Measurements from ENCODE around the gene DISP2.

Gene DISP2

GRCh38 chr15:40327457-40327856 is 30.6 kb upstream of the DISP2 start:
- no peak for DNase-seq

- DNase-seq, result no peak
Observed at GRCh38 chr15:40328176-40328575, 29.8 kb upstream of the DISP2 start.

DNA sequence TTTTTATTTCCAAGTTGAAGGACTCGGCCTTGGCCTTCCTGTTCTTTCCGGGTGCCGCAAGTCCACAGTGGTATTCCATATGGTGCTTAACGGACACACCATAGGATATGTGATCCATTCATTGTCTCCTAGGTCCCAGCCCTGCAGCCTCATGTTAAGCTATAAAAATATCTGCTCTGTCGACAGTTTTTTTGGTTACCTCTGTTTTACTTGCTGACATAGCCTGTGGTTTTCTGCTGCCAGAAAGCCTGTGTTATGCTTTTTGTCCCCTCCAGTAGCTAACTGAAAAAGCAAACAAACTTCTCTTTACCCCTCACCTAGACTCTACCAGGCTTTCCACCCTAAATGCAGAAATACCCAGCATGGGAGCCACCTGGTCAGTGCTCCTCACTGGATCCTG is 29.3 kb upstream of the DISP2 start:
- DNase-seq, result no peak

GRCh38 chr15:40329804-40330203 is 28.2 kb upstream of the DISP2 start:
- DNase-seq, result no peak

DNA sequence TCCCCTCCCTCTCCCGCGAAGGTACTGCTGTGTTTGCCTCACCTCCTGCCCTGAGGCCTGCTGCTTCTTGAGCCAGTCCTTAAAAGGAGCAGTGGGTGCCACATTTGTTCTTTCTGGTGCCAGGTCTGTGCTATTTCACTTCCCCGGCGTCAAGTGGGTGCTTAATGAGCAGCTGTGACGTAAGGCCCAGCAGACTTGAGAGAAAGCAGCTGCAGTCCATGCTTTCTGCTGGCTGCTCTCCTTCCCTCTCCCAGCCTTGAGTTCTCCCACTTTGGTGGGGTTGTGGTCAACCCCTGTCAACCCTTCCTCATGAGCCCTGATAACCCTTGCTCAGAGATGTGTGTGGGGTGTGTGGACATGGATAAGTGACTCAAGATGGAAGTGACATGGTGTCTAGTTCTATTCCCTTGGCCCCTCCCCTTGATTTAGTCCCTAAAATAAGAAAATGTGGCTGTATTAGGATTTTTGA is 27.6 kb upstream of the DISP2 start:
- no peak for DNase-seq

DNA sequence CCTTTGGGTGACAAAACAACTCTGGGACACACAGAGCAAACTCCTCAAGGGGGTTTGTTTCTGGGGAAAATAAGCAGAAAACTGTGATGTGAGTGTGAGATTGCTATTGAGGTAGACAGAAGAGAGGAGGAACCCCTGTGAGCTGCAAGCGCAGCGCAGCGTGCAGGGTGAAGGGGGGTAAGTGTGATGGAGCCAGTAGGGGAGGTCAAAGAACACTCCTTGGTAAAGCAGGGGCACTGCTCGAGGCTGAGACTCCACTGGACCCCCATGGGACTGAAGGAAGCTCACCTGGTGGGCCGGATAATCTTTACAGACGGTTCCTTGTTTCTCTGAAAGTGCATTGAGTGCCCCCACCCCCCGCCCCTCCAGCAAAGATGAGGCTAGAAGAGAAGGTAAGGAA is 27.0 kb upstream of the DISP2 start:
- no peak for DNase-seq

DNA sequence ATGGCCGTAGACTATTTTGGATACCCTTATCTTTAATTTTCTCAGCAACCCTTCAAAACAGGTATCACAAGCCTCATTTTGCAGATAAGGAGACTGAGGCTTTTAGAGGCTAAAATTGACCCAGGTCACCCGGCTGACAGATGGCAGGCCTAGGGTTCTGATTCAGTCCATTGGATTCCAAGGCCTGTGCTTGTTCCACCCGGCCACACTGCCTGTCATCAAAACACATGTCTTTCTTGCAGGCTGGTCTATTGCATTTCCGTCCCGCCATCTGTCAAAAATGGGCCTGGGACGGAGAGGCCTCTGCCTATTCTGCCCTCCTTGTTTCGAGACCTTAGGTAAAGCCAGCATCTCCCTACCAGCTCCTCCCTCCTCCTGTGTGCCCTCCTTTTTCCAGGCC is 26.4 kb upstream of the DISP2 start:
- DNase-seq, result no peak

- no peak for DNase-seq
Observed at GRCh38 chr15:40332113-40332781, 25.8 kb upstream of the DISP2 start.

- no peak for DNase-seq
Observed at GRCh38 chr15:40333922-40334492, 24.0 kb upstream of the DISP2 start.

DNA sequence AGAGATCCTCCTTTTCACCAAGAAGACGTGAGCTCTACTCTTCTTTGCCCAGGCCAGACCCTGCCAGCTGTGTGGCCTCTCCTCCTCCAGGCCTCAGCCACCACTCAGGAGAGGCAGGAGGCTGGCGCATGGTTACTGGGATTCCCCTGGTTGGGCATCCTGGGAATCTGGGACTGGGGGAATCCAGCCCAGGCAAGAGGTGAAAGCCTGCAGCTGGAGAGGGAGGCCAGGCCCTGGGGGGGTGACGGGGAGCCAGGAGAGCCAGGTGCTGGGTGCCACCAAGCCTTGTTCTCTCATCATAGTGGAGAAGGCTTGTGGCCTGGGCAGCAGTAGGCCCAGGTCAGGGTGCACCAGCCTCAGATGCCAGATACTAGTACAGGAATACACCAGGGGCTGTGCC is 23.5 kb upstream of the DISP2 start:
- DNase-seq, result no peak

- DNase-seq, result no peak
Observed at GRCh38 chr15:40334941-40335795, 22.9 kb upstream of the DISP2 start.

DNA sequence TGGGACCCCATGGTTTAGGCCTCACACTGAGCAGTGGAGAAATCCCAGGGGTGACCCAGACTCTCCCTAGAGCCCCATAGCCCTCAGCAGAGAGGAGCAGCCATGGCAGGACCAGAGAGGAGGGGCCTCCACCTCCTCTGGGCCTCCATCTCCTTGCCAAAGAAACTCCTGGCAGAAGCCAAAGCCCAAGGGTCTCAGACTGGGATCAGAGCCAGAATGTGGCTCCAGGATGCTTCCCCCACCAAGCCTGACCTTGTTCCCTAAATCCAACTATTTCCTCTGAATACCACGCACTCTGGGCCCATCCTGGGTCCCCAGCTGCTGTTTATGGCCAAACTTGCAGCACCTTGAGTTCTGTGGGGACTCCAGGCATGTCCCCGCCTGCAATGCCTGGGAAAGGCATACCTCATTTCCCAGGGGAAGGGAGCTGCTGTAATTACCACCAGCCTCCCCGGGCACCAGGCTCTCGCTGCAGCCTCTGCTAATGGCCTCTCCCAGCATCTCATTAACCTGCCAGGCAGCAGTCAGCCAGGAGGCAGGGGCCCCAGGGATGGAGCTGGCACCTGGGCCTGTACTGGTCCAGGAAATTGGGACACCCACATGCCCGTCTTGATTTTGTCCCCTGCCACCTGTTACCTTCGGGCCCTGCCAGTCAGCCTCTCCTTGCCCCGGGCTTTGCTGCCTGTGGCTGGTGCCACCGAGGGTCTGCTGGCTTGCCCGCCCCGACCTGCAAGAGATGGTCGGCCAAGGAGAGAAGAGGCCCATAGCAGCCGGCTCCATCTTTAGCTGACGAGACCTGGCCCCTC is 21.9 kb upstream of the DISP2 start:
- DNase-seq, result no peak

GRCh38 chr15:40336744-40337122 is 21.3 kb upstream of the DISP2 start:
- DNase-seq, result no peak

DNA sequence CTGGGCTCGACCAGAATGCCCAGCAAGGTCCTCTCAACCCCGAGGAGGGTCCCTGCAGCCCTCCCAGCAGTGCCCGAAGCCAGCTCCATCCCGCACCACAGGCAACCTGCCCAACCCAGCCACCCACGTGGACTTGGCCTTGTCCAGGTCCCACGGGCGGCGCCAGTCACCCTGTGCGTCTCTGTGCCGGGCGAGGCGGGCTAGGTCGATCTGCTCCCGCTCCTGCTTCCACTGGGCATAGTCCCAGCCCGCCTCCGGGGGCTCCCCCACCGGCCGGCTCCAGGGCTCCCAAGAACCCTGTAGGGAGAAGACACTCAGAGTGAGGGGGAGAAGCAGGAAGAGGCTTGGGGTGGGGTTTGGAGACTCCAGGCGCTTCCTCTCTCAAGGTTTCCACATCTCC is 20.4 kb upstream of the DISP2 start:
- no peak for DNase-seq

GRCh38 chr15:40338041-40338657 is 19.9 kb upstream of the DISP2 start:
- peak; percentile 79 for DNase-seq

- no peak for DNase-seq
Observed at GRCh38 chr15:40338921-40339620, 18.9 kb upstream of the DISP2 start.

DNA sequence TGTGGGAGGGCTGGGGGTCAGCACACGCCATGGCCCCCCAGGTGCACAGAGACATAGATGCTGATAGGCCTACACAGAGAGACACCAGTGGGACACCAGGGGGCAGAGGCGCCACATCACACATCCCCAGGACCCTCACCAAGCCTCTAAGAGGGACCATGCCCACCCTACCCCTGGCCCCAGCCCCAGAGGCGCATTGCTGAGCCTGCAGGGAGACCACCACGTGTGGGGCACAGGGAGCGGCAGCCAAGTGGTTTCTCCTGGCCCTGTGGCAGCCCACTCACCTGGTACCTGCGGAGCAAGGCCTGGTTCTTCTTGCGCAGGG is 18.4 kb upstream of the DISP2 start:
- DNase-seq, result no peak

GRCh38 chr15:40340038-40340739 is 17.8 kb upstream of the DISP2 start:
- no peak for DNase-seq

- DNase-seq, result no peak
Observed at GRCh38 chr15:40340740-40341400, 17.1 kb upstream of the DISP2 start, which contains the start of gene CCDC9B. CCDC9B (minus strand) TSS chr15:40340939; CDS start chr15:40340819, 120 bp downstream.

DNA sequence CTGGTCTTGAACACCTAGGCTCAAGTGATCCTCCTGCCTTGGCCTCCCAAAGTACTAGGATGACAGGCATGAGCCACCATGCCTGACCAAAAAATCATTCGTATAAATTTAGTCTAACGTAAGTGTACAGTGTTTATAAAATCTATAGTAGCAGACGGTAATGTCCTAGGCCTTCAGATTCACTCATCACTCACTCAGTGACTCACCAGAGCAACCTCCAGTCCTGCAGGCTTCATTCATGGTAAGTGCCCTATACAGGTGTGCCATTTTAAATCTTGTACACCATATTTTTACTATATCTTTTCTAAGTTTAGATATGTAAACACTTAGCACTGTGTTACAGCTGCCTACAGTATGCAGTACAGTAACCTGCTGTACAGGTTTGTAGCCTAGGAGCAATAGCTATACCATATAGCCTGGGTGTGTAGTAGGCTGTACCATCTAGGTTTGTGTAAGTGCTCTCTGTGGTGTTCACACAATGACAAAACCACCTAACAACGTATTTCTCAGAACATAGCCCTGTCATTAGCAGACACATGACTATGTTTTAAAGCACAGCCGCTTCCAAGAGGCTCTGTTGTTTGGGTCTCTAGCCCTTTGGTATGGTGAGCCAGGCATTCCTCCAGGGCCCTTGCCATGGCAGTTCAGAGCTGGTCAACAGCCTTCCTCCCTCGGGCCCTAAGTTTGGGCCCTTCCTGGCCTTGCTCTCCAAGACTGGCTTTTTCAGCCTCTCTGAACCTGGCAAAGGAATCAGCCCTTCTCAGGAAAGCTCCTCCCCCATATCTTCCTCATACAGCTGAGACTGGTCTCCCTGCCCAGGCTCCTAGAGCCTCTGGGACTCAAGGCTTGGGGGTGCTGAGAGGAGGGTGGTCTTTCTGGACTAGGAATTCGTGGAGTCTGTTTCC is 15.4 kb upstream of the DISP2 start:
- DNase-seq, result no peak

Data from activated T-cell treated with anti-CD3 and anti-CD28 coated beads, Interleukin-2, amount 50 U/mL, for 1 hour (primary cell).